Lower leg skin (tissue), 3 donors: ENCODE data around the gene FSD2.

Source experiments
- POLR2A ChIP-seq, 2 donors: fragments of 450-650 bp; IDR thresholded peaks; one replicate each; pipeline ENCODE4 v1.6.1; 2016 to 2017; ENCODE audit warnings: antibody characterized with exemption in 2 of 2, mild to moderate bottlenecking in 1 of 2, moderate library complexity in 1 of 2
- TF ChIP-seq, protein P1 (sequence below), 3 donors: fragments of 450-650 bp; IDR thresholded peaks; one replicate each; pipeline ENCODE4 v1.5.1; 2016; ENCODE audit warnings: antibody characterized with exemption in 3 of 3, mild to moderate bottlenecking in 3 of 3, moderate library complexity in 2 of 3

DNA sequence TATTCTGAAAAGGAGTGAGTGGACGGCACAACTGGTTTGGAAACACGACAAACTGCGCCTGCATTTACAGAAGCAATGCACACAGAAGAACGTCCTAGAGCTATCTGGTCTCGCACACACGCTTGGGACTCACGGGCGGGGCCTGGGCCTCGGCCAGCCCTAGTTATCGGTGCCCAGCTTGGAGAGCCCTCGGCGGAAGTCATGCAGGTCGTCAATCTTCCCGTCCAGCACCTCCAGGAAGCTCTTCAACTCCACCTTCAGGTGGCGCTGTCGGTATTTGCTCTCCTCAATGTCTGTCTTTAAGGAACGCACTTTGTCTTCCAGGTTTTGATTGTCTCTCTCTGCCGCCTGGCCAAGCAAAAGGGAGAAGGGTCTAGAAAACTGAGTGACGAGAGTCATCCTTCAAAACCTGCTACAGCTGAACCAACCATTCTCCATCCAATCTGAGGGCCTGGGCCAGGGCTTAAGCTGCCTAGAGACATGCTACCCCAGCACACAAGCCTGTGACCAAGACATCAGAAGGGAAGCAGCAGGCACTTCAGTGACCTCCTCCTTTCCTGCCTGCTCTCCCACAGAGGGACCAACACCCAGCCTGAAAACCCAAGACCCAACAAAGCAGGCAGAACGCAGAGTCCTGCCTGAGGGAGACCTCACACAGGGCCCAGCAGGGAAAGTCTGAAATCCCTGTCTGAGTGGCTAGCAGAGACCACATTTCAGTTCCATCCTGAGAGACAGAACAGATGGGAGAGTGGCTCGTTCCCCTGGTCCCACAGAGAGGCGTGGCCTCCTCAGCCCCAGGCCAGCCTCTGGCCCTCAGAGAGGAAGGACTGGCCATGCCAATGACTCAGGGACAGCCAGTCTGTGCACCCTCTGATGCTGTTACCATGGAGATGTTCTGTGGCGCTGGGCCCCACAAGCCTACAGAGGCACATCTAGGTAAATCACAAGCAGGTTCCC is 44.0 kb upstream of the FSD2 start:
- TF ChIP-seq, protein P1, sequence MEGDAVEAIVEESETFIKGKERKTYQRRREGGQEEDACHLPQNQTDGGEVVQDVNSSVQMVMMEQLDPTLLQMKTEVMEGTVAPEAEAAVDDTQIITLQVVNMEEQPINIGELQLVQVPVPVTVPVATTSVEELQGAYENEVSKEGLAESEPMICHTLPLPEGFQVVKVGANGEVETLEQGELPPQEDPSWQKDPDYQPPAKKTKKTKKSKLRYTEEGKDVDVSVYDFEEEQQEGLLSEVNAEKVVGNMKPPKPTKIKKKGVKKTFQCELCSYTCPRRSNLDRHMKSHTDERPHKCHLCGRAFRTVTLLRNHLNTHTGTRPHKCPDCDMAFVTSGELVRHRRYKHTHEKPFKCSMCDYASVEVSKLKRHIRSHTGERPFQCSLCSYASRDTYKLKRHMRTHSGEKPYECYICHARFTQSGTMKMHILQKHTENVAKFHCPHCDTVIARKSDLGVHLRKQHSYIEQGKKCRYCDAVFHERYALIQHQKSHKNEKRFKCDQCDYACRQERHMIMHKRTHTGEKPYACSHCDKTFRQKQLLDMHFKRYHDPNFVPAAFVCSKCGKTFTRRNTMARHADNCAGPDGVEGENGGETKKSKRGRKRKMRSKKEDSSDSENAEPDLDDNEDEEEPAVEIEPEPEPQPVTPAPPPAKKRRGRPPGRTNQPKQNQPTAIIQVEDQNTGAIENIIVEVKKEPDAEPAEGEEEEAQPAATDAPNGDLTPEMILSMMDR (IDR thresholded peaks at IDR 0.05): peak in 1 of 3 donors; percentile 0
- no peak for TF ChIP-seq POLR2A (IDR thresholded peaks at IDR 0.05)
